Right cardiac atrium (tissue), 5 donors: ENCODE data around the gene MAGEF1. TPM values are rescaled to one million over a fixed set of nuclear protein-coding genes. Genes with fewer than 3 reads are reported as not detected.

ENCODE experiments used
- polyA plus RNA-seq: library from polyadenylated mRNA; stranded (reverse); fragments of 200-250 nt; gene quantifications from one replicate; pipeline ENCODE4 v1.2.3, GENCODE V29; 2013
- total RNA-seq, 4 donors: library from RNA; stranded (reverse); fragmentation: NEBNext Ultra II Directional; extraction: Animal tissue kit (Norgen Biotek cat#: 25700); gene quantifications; one replicate each; pipeline ENCODE4 v1.2.1, GENCODE V29; 2021
- donor health status: healthy with polysubstance abuse.
- donor health status: DM: no; HTN: yes; CAD: no.
- donor health status: DM: no; HTN: no; CAD: no.
- donor health status: DM: no; HTN: yes; CAD: no; lungs with severe emphysema.
- donor health status: DM: yes; HTN: yes; CAD: no.

MAGEF1 gene
- total and polyA plus RNA-seq, 5 donors: 25.5 to 30.4 (median 29.0) TPM

Other genes with a start within 250 kb of the MAGEF1 start
- 1 to 10 TPM; 1.3 to 3.4 (median 2.9) TPM for gene EPHB3, start 150.3 kb downstream of the MAGEF1 start, total RNA-seq
- 0.52 TPM for gene EPHB3, start 150.3 kb downstream of the MAGEF1 start, polyA plus RNA-seq
- gene VPS8, start 100.1 kb upstream of the MAGEF1 start, total RNA-seq: 10 to 100 TPM; 25.4 to 39.7 (median 27.9) TPM
- 10.9 TPM for gene VPS8, start 100.1 kb upstream of the MAGEF1 start, polyA plus RNA-seq